HepG2 (cell line): ENCODE measurements around the gene CADM1. TPM values are rescaled to one million over a fixed set of nuclear protein-coding genes. Genes with fewer than 3 reads are reported as not detected.

Experiments
- ATF3 ChIP-seq: sonication (generic); formaldehyde crosslinking; IDR thresholded peaks from 2 replicates; pipeline ENCODE4 v1.4.0; 2020; ENCODE audit warnings: missing genetic modification reagents
- HES4 ChIP-seq: sonication (generic); formaldehyde crosslinking; IDR thresholded peaks from 2 replicates; pipeline ENCODE4 v1.9.0; 2021; ENCODE audit warnings: mild to moderate bottlenecking, missing genetic modification reagents, borderline replicate concordance
- HNF1B ChIP-seq: sonication (generic); formaldehyde crosslinking; IDR thresholded peaks from 2 replicates; pipeline ENCODE4 v1.5.1; 2020; ENCODE audit warnings: mild to moderate bottlenecking, moderate library complexity, missing genetic modification reagents
- HOXA3 ChIP-seq: sonication (generic); formaldehyde crosslinking; IDR thresholded peaks from 2 replicates; pipeline ENCODE4 v1.5.0; 2020; ENCODE audit warnings: missing genetic modification reagents
- KDM4B ChIP-seq: sonication (generic); formaldehyde crosslinking; IDR thresholded peaks from 2 replicates; pipeline ENCODE4 v1.4.0; 2020; ENCODE audit warnings: missing genetic modification reagents
- KDM5A ChIP-seq: fragments of 200-600 bp; sonication (generic); IDR thresholded peaks from 2 replicates; pipeline ENCODE4 v1.7.0; 2018; ENCODE audit warnings: antibody characterized with exemption, mild to moderate bottlenecking, low read length, borderline replicate concordance
- POLR2AphosphoS2 ChIP-seq: IDR thresholded peaks from 2 replicates; pipeline ENCODE4 v1.6.1; 2011; ENCODE audit warnings: low read depth, low read length, improper control_type of control experiment
- PRPF4 ChIP-seq: fragments of 200-400 bp; formaldehyde crosslinking; IDR thresholded peaks from 2 replicates; pipeline ENCODE4 v1.6.1; 2016; ENCODE audit warnings: low read length, low read depth; ENCODE audit not compliant: poor library complexity, severe bottlenecking
- PTBP1 ChIP-seq: fragments of 200-400 bp; formaldehyde crosslinking; IDR thresholded peaks from 2 replicates; pipeline ENCODE4 v1.6.1; 2018; ENCODE audit warnings: low read length, low read depth; ENCODE audit not compliant: poor library complexity, severe bottlenecking
- SNAPC5 ChIP-seq: sonication (generic); formaldehyde crosslinking; IDR thresholded peaks from 2 replicates; pipeline ENCODE4 v1.8.1; 2023; ENCODE audit warnings: mild to moderate bottlenecking, missing genetic modification reagents, borderline replicate concordance
- TOE1 ChIP-seq: sonication (generic); formaldehyde crosslinking; IDR thresholded peaks from 2 replicates; pipeline ENCODE4 v1.4.0; 2020; ENCODE audit warnings: mild to moderate bottlenecking, missing genetic modification reagents
- XRCC5 ChIP-seq: fragments of 200-400 bp; formaldehyde crosslinking; optimal IDR thresholded peaks from 2 replicates; pipeline ENCODE3; 2017; ENCODE audit warnings: mild to moderate bottlenecking, low read length
- ZBTB3 ChIP-seq: sonication (generic); formaldehyde crosslinking; IDR thresholded peaks from 2 replicates; pipeline ENCODE4 v1.4.0; 2020; ENCODE audit warnings: low read depth, mild to moderate bottlenecking, moderate library complexity, missing genetic modification reagents, borderline replicate concordance
- ZBTB43 ChIP-seq: sonication (generic); formaldehyde crosslinking; conservative IDR thresholded peaks from 2 replicates; pipeline ENCODE4 v1.4.0; 2020; ENCODE audit warnings: missing genetic modification reagents
- ZBTB7B ChIP-seq: sonication (generic); formaldehyde crosslinking; IDR thresholded peaks from 2 replicates; pipeline ENCODE4 v1.4.0; 2020; ENCODE audit warnings: missing genetic modification reagents
- ZNF234 ChIP-seq: sonication (generic); formaldehyde crosslinking; conservative IDR thresholded peaks from 2 replicates; pipeline ENCODE4 v1.5.1; 2020; ENCODE audit warnings: mild to moderate bottlenecking, missing genetic modification reagents
- ZNF263 ChIP-seq: sonication (generic); formaldehyde crosslinking; IDR thresholded peaks from 2 replicates; pipeline ENCODE4 v1.4.0; 2020; ENCODE audit warnings: missing genetic modification reagents
- ZNF292 ChIP-seq: sonication (generic); formaldehyde crosslinking; IDR thresholded peaks from 2 replicates; pipeline ENCODE4 v1.8.1; 2022; ENCODE audit warnings: mild to moderate bottlenecking, low read depth, missing genetic modification reagents, borderline replicate concordance
- ZNF430 ChIP-seq: sonication (generic); formaldehyde crosslinking; IDR thresholded peaks from 2 replicates; pipeline ENCODE4 v1.9.0; 2021; ENCODE audit warnings: mild to moderate bottlenecking, missing genetic modification reagents
- ZNF580 ChIP-seq: IDR thresholded peaks from 2 replicates; pipeline ENCODE4 v1.6.1; 2016; ENCODE audit warnings: low read depth, borderline replicate concordance
- ZNF691 ChIP-seq: sonication (generic); formaldehyde crosslinking; IDR thresholded peaks from 2 replicates; pipeline ENCODE4 v1.4.0; 2020; ENCODE audit warnings: missing genetic modification reagents, low read depth, mild to moderate bottlenecking, borderline replicate concordance
- ZNF839 ChIP-seq: sonication (generic); formaldehyde crosslinking; IDR thresholded peaks from 2 replicates; pipeline ENCODE4 v1.4.0; 2020; ENCODE audit warnings: missing genetic modification reagents, mild to moderate bottlenecking, borderline replicate concordance
- polyA plus RNA-seq, 8 experiments: library from polyadenylated mRNA; depleted of rRNA in 3 of 8; stranded (reverse) in 7 of 8; unstranded in 1 of 8; fragments of >200 nt; fragmentation: Illumina TruSeq in 4 of 8; extraction: Trizol in 4 of 8; gene quantifications; 2 replicates each; pipeline versions ENCODE4 v1.2.1 to v1.2.3, GENCODE V29; 2011 to 2016; ENCODE audit warnings: low read depth in 4 of 8, missing spikeins in 1 of 8, mixed read lengths in 1 of 8; ENCODE audit not compliant: insufficient read depth in 1 of 8
- total RNA-seq, 5 experiments: library from RNA; depleted of rRNA; stranded (reverse); fragments of >200 nt; fragmentation: Illumina TruSeq; extraction: Trizol; gene quantifications; 2 replicates each; pipeline ENCODE4 v1.2.3, GENCODE V29; 2016; ENCODE audit warnings: low read depth in 1 of 5

The CADM1 gene
- total and polyA plus RNA-seq, 2 of the 13 experiments (the other 11 are each of a cell fraction or from before 2014, with no cell fraction given) = 71.3 to 122 TPM

- TF ChIP-seq ZBTB43 = peak; percentile 89
- TF ChIP-seq POLR2AphosphoS2 = no peak
- TF ChIP-seq HNF1B (CRISPR knock-in tag) = 0 out of 2 replicates have a peak, but pooled peaks have one; percentile 40
- TF ChIP-seq ZNF234 (CRISPR knock-in tag) = no peak
- TF ChIP-seq ZNF691 (CRISPR knock-in tag) = 0 out of 2 replicates have a peak, but pooled peaks have one; percentile 64
- TF ChIP-seq ATF3 (CRISPR knock-in tag) = no peak; the same call in 1 of the 2 replicates
- no peak for TF ChIP-seq ZNF292 (CRISPR knock-in tag)
- TF ChIP-seq KDM5A = peak; percentile 71; the same call in 1 of the 2 replicates
- no peak for TF ChIP-seq ZNF263
- peak; percentile 67; the same call in 1 of the 2 replicates for TF ChIP-seq HES4 (CRISPR knock-in tag)
- TF ChIP-seq TOE1 (CRISPR knock-in tag) = no peak
- TF ChIP-seq PRPF4 = no peak
- no peak; the same call in 1 of the 2 replicates for TF ChIP-seq ZBTB7B (CRISPR knock-in tag)
- TF ChIP-seq XRCC5 = peak; percentile 79
- no peak for TF ChIP-seq PTBP1
- TF ChIP-seq ZNF580 (CRISPR knock-in tag) = 0 out of 2 replicates have a peak, but pooled peaks have one; percentile 24
- peak; percentile 98 for TF ChIP-seq SNAPC5 (CRISPR knock-in tag)
- 0 out of 2 replicates have a peak, but pooled peaks have one; percentile 50 for TF ChIP-seq ZNF839 (CRISPR knock-in tag)
- no peak for TF ChIP-seq ZBTB3 (CRISPR knock-in tag)
- peak; percentile 71; the same call in 1 of the 2 replicates for TF ChIP-seq KDM4B (CRISPR knock-in tag)
- TF ChIP-seq HOXA3 (CRISPR knock-in tag) = peak; percentile 29; the same call in 1 of the 2 replicates
- no peak; the same call in 1 of the 2 replicates for TF ChIP-seq ZNF430
Measured at GRCh38 chr11:115504276-115505158, at the start of gene CADM1 (continued).
